Smooth muscle cell (in vitro differentiated cells): ENCODE results near the gene HCK. TPM values are rescaled to one million over a fixed set of nuclear protein-coding genes. Genes with fewer than 3 reads are reported as not detected.

Source experiments
- DNase-seq: peaks from one replicate; lab custom pipeline; 2025; ENCODE audit not compliant: unreplicated experiment; lab: John Stamatoyannopoulos, UW
- H2AFZ ChIP-seq: fragments of 200-600 bp; sonication (generic); 2 replicates; pipeline ENCODE4 v1.6.0; 2016; ENCODE audit warnings: antibody characterized with exemption, low read depth, mild to moderate bottlenecking
- H3F3A ChIP-seq: fragments of 200-600 bp; sonication (generic); 2 replicates; pipeline ENCODE4 v1.6.0; 2017; ENCODE audit warnings: antibody characterized with exemption, low read depth
- H3K27ac ChIP-seq: fragments of 200-600 bp; sonication (generic); 2 replicates; pipeline ENCODE4 v1.5.1; 2016; ENCODE audit warnings: low read depth, mild to moderate bottlenecking
- H3K27me3 ChIP-seq: fragments of 200-600 bp; sonication (generic); 2 replicates; pipeline ENCODE4 v1.6.1; 2016; ENCODE audit warnings: low read depth, mild to moderate bottlenecking
- H3K36me3 ChIP-seq: fragments of 200-600 bp; sonication (generic); 2 replicates; pipeline ENCODE4 v1.5.1; 2016; ENCODE audit warnings: low read depth
- H3K4me1 ChIP-seq: fragments of 200-600 bp; sonication (generic); 2 replicates; pipeline ENCODE4 v1.5.1; 2016; ENCODE audit warnings: low read depth
- H3K4me2 ChIP-seq: fragments of 200-600 bp; sonication (generic); 2 replicates; pipeline ENCODE4 v1.6.0; 2016; ENCODE audit warnings: mild to moderate bottlenecking
- H3K4me3 ChIP-seq: fragments of 200-600 bp; sonication (generic); 2 replicates; pipeline ENCODE4 v1.5.1; 2016; ENCODE audit warnings: mild to moderate bottlenecking
- H3K79me2 ChIP-seq: fragments of 200-600 bp; sonication (generic); 2 replicates; pipeline ENCODE4 v1.6.0; 2016; ENCODE audit warnings: low read depth, mild to moderate bottlenecking
- H3K9ac ChIP-seq: fragments of 200-600 bp; sonication (generic); 2 replicates; pipeline ENCODE4 v1.6.0; 2016; ENCODE audit warnings: low read depth
- H3K9me3 ChIP-seq: fragments of 200-600 bp; sonication (generic); replicated peaks from 2 replicates; pipeline ENCODE4 v1.5.1; 2016; ENCODE audit warnings: low read depth
- H4K20me1 ChIP-seq: fragments of 200-600 bp; sonication (generic); 2 replicates; pipeline ENCODE4 v1.6.0; 2016; ENCODE audit warnings: low read depth
- CTCF ChIP-seq: fragments of 200-600 bp; sonication (generic); IDR thresholded peaks from 2 replicates; pipeline ENCODE4 v1.5.1; 2017; ENCODE audit warnings: borderline replicate concordance, mild to moderate bottlenecking, antibody characterized with exemption; ENCODE audit not compliant: insufficient read depth, poor library complexity, severe bottlenecking
- WGBS: methylation state at CpG from one replicate; pipeline ENCODE4 v1.1.7; 2016; ENCODE audit warnings: low lambda C conversion rate; 5-methylcytosine and 5-hydroxymethylcytosine counted together
- polyA plus RNA-seq: library from polyadenylated mRNA; unstranded; fragments of >200 nt; fragmentation: Nextera tagmentation; extraction: Ambion mirVana; gene quantifications from 2 replicates; pipeline ENCODE4 v1.2.1, GENCODE V29; 2016
- total RNA-seq: library from RNA; depleted of rRNA; stranded (reverse); fragments of >200 nt; gene quantifications from 2 replicates; pipeline ENCODE4 v1.2.3, GENCODE V29; 2014

Gene HCK
- total and polyA plus RNA-seq, 2 experiments from 2014 or later: 2.0 to 2.4 TPM

GRCh38 chr20:32027643-32028042 lies 24.4 kb upstream of the HCK start:
- Histone ChIP-seq H3K4me2 (no peak overlapping the region), H3K27me3 (peaks cover 24% of the 10 kb centered on the region), H3K4me1 (no peaks in the 10 kb centered on the region), H3K79me2 (no peaks in the 10 kb centered on the region), H3K4me3 (no peak overlapping the region), H4K20me1 (no peaks in the 10 kb centered on the region), H3K9ac (no peak overlapping the region), H3K9me3 (no peaks in the 10 kb centered on the region), H3K36me3 (no peaks in the 10 kb centered on the region), H3K27ac (no peak overlapping the region), H2AFZ (no peak overlapping the region), H3F3A (no peaks in the 10 kb centered on the region)
- no peak for DNase-seq
- 93% methylated on average over 3 of the region's 3 CpGs for WGBS
- TF ChIP-seq CTCF: no peak

DNA sequence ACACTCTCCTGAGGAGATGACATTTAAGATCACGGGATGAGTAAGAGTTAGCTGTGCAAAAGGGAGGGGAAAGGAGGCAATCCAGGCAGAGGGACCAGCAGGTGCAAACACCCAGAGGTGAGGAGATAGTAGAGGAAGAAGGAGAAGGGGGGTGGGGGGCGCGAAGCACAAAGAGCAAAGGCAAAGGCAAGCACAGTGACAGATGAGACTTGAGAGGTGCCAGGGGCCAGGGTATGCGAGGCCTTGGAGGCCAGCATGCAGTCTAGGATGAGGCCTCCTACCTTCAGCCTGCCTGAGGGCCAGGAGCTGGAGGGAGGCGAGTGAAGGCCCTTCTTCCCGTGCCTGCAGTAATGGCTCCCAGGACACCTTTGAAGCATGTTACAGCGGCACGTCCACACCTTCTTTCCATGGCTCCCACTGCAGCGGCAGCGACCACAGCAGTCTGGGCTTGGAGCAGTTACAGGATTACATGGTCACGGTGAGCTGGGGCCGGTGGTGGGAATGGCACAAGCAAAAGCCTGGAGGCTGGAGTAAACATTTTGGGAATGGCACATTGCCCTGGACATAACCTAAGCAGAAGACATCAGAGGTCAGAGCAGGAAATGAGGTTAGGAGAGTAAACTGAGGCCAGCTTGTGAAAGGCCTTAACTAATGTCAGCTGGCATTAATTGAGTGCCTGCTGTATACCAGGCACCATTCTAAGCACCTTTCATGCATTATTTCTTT lies 23.2 kb upstream of the HCK start:
- H3K9ac ChIP-seq: no peak overlapping the region
- no peak overlapping the region for H2AFZ ChIP-seq
- no peak overlapping the region for H3K4me3 ChIP-seq
- H3K4me2 ChIP-seq: no peak overlapping the region
- H3K27ac ChIP-seq: no peak overlapping the region
- no peak for TF ChIP-seq CTCF
- H3K36me3 ChIP-seq: no peaks in the 10 kb centered on the region
- WGBS: 56% methylated on average over 12 of the region's 12 CpGs
- DNase-seq: no peak
- no peaks in the 10 kb centered on the region for H3F3A ChIP-seq
- H3K27me3 ChIP-seq: peaks cover 29% of the 10 kb centered on the region
- H3K79me2 ChIP-seq: no peaks in the 10 kb centered on the region
- H3K4me1 ChIP-seq: no peaks in the 10 kb centered on the region
- H4K20me1 ChIP-seq: no peaks in the 10 kb centered on the region
- no peaks in the 10 kb centered on the region for H3K9me3 ChIP-seq

DNA sequence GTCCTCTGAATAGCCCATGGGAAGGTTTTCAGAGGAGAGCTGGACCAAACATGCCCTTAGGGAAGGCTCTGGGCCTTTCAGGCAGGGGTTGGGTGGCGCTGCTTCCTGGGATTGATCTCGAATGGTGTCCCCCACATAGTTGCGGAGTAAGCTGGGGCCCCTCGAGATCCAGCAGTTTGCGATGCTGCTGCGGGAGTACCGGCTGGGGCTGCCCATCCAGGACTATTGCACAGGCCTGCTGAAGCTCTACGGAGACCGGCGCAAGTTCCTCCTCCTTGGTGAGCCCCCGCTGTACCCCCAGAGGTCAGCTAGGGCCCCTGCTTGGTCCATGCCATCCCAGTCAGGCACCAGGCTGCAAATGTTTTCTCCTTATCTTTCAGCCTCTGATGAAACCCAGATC lies 22.5 kb upstream of the HCK start:
- H3F3A ChIP-seq: no peaks in the 10 kb centered on the region
- H3K9me3 ChIP-seq: no peaks in the 10 kb centered on the region
- H3K4me2 ChIP-seq: no peak overlapping the region
- no peaks in the 10 kb centered on the region for H3K4me1 ChIP-seq
- peaks cover 29% of the 10 kb centered on the region for H3K27me3 ChIP-seq
- H3K9ac ChIP-seq: no peak overlapping the region
- DNase-seq: no peak
- H2AFZ ChIP-seq: no peak overlapping the region
- WGBS: 94% methylated on average over 11 of the region's 11 CpGs
- H3K4me3 ChIP-seq: no peak overlapping the region
- H3K27ac ChIP-seq: no peak overlapping the region
- H3K36me3 ChIP-seq: no peaks in the 10 kb centered on the region
- no peaks in the 10 kb centered on the region for H3K79me2 ChIP-seq
- H4K20me1 ChIP-seq: no peaks in the 10 kb centered on the region
- TF ChIP-seq CTCF: no peak
